Activated gamma-delta T cell (primary cell): Measurements from ENCODE around the gene SNX1.
"Not testable (repeated sequence)": the region's sequence is repeated elsewhere in the genome, so short reads cannot be mapped to it uniquely, and the experiment has no call there.

Experiments used
- DNase-seq: peaks from one replicate; lab custom pipeline; 2025; lab: John Stamatoyannopoulos, UW

Gene SNX1

DNA sequence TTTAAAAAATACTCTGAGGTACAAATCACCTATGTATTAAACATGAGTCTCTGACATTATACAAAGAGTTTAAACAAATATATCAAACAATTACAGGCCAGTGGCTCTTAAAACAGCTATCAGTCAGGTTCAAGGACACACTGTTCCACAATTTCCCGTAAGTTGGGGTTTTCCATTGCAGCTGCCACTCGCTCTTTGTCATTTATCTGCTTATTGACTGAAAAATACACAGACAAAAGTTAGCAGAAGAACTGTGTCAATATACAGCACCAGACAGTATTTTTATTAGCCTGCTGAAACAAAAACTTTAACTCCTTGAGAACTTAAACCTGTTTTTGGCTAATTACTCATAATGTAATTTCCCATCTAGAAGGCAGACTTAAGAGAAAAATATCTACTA lies 23.0 kb upstream of the SNX1 start:
- no peak for DNase-seq

DNA sequence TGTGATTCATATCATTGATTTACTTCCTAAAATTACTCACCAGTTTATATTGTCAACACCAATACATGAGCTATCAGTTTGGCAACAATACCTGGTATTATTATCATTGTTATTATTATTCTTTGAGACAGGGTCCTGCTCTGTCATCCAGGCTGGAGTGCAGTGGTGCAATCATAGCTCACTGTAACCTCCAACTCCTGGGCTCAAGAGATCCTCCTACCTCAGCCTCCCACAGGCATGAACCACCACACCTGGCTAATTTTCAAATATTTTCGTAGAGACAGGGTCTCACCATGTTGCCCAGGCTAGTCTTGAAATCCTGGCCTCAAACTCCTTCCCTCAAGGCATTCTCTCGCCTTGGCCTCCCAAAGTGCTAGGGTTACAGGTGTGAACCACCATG lies 22.3 kb upstream of the SNX1 start:
- not testable (repeated sequence) for DNase-seq

DNA sequence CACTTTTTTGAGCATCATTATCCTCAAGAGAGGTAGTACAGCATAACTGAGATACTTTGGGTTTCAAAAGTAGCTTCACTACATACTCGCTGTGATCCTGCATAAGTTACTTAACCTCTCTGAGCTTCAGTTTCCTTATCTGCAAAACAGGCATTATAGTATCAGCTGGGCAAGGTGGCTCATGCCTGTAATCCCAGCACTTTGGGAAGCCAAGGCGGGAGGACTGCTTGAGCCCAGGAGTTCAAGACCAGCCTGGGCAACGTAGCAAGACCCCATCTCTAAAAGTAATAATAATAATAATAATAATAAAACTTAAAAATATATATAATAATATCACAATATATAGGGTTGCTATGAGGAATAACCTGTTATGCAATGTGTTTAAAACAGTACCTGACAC lies 13.0 kb upstream of the SNX1 start:
- no peak for DNase-seq

DNA sequence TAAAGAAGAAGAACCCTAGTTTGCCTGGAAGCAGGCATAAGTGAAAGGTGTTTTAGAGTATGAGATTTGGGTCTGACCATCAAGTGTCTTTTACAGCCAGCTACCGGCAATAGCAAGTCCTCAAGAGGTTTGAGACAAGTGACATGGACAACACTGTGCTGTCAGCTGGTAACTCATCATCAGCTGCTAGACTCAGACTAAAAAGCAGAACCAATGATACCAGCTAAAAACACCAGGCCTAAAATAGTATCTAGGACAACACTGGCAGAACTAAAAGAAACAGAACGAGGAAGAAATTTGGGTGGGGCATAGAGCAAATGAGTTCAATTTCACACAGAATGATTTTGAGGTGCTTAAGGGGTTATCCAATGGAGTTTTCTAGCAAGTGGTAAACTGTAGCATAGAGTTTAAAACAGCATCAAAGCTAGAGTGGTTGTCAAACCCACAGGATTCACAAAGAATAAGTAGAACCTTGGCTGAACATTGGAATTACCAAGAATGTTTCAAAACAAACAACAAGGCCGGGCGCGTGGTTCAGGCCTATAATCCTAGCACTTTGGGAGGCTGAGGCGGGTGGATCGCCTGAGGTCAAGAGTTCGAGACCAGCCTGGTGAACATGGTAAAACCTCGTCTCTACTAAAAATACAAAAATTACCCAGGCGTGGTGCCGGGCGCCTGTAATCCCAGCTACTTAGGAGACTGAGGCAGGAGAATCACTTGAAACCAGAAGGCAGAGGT lies 6.1 kb upstream of the SNX1 start:
- no peak for DNase-seq

DNA sequence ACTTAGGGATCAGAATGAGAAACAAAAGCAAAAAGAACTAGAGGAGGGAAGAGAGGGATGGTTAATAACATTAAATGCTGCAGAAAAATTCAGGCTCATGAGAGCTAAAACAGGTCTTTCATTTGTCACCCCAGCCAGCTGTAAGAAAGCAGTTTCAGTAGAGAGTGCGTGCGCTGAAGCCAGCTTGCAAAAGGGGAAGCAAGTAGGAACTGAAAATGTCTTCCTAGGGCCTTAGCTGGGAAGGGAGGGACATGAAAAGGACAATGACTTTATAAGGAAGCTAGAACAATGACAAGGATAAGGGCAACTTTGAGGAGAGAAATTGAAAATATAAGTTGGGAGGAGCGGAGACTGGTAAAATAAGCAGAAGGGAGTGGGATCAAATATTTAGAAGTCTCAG lies 5.3 kb upstream of the SNX1 start:
- DNase-seq = no peak

DNA sequence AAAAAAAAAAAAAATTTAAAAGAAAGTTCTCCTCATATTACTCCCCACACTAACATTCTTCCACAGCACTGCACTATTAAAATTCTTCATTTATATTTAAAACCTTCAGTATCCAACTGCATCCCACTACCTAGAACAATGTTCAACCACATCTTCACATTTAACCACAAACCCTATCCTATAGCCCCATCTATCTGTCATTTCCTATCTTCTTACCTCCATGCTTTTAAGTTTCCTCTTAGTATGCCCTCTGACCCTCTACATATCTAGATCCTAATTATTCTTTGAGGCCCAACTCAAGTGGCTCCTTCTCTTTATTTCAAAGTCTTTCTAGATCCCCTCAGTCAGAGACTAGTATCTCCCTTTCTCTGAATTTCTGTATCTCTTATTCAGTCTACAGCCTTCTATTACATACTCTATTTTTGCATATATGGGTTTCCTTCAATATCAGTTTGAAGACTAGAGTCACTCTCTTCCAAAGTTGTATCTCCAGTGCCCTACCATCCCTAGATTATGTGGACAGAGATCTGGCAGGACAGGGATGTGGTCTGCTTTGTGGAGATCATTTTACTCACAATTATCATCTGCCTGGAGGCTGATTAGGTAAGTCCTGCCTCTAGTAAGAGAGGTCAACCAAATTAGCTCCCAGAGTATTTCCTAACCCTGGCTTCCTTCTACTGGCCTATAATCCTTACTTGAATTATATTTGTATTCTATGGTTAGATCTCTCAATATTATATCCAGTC lies 3.5 kb upstream of the SNX1 start:
- DNase-seq = no peak

DNA sequence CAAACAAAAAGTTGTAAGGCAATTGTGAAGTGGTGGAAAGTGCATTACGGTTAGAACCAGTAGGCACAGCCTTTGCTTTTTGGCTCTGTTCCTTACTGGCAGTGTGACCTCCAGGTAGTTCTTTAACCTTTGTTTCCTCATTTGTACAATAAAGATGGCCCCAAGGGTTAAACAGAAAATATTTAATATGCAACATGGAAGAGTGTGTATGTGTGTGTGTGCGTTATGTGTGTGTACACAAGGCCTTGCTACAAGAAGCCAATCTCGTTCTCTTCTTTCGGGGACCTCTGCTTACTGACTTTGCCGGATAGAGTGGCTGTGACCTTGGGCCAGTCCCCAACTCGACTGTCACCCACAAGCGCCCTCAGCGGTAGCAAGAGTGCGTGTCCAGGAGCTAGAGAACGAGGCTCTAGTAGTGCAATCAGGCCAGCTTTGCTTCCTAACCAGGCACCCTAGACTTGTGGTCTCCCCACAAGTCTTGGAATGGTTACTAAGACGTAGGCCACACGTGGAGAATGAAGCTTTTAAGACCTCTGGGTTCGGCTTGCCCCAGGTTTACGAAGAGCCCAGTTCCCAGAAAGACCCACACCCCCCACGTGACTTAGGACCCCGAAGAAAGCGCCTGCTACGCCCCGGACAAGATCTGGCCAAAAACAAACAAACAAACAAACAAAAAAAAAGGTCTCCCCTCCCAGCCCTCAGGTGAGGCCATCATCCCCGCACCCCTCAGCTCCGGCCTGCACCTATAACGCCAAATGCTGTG lies 2.7 kb upstream of the SNX1 start:
- DNase-seq = no peak

DNA sequence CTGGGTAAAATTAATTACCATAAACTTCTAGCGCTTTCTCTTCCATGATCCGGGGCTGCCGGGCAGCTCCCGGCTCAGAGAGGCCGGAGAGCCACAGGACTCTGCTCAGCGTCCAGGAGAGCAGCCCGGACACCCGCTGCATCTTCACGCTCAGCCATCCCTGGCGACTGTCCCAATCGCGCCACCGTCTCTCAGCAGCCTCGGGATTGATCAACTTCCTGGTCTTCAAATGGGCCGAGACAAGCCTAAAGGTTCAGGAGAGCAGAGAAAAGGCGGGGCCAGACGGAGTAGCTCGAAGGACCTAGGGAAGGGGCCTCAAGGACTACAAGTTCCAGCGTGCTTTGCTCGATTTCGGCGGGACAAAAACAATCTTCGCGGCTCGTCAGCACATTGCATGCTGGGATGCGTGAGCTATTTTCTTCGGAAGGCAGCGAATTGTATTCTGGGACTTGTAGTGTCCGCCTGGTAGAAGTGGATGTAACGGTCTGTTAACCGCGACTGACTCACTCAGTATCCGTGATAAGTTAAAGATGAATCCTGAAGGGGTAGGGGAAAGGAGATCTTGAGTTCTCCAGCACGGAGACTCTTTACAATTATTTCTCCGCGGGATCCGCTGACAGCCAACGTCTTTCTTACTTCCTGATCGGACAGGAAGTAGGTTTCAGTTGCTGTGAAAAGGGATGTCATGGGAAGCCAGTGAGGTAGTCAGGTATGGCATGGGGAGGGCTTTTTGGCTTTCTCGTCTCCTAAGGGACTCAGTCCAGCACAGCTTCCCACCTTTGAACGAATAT lies 2.0 kb upstream of the SNX1 start, which contains the start of gene CIAO2A:
Gene CIAO2A (minus strand): TSS at position 212 of the 791 bp plus-strand sequence. CDS start 70 bp downstream, at position 142.
- DNase-seq = no peak

DNA sequence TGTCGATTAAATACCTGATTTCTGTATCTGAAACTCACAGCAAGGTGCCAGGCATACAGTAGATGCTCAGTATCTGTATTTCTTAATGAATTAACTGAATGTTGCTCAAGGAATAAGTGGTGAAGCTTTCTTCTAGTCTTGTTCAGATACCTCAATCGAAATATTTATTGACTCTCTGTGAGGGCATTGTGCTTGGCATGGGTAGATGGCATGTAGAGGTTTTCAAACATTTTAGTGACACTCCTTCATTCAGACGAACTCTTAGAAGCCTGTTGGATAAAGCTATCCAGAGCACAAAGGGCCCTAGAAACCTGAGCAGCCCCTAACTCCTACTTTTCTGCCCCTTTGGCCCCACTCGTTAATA lies 369 bp upstream of the SNX1 start:
- DNase-seq = no peak

DNA sequence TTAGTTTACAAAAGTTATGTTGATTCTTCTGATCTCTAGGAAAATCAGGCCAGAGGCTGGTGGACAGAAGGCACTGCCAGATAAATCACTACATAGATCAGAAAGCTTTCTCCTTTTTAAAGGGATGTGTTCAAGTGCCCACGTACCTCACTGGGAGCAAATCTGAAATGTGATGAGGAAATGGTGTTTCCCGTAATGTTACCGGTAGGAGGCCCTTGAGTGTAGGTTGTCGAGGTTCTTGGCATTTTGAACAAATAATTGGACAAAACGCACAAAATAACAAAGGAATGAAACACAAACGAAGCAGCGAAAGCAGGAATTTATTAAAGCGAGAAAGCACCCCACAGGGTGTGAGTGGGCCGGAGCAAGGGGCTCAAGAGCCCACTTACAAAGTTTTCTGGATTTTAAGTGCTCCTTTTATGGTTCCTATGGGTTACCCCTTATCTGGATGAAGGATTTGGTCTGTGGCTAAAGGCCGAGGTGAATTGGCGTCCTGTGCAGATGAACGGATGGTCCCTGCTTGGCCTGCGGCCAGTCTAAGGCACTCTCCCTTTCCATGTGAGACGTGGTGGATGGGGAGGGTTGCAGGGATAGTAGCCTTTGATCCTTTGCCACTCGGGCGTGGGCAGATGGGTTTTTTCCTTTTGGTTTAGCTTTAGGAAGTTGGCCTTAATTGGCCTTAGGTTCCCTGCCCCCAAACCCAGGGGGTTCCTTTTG lies 1.0 kb downstream of the SNX1 start:
- no peak for DNase-seq

DNA sequence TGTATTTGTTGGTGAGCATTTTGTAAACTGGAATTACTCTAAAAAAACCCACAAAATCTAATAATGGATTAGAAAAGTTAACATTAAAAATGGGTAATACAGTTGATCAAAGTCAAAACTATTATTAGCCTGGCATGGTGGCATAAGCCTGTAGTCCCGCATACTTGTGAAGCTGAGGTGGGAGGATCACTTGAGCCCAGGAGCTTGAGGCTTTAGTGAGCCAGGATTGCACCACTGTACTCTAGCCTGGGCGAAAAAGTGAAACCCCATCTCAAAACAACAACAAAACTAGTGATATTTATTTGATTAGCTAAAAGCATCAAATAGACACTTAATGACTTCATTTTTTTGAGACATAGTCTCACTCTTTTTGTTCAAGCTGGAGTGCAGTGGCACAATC lies 3.6 kb downstream of the SNX1 start:
- no peak for DNase-seq

DNA sequence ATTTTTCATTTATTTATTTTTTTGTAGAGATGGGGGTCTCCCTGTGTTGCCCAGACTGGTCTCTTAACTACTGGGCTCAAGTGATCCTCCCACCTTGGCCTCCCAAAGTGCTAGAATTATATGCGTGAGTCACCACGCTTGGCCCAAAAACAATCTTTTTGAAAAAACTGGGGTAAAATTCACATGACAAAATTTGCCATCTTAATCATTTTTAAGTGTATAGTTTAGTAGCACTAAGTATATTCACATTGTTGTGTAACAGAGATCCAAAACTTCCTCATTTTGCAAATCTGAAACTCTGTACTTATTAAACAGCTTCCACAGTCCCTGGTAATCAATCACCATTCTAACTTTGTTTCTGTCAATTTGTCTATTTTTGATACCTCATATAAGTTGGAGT lies 5.2 kb downstream of the SNX1 start:
- DNase-seq = no peak

DNA sequence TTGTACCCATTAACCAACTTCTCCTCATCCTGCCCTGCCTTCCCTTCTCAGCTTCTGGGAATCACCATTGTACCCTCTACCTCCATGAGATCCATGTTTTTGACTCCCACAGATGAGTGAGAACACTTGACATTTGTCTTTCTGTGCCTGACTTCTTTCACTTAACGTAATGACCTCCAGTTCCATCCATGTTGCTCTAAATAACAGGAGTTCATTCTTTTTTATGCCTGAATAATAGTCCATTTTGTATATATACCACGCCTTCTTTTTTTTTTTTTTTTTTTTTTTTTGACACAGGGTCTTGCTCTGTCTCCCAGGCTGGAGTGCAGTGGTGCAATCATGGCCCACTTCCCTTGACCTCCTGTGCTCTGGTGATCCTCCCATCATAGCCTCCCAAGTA lies 6.7 kb downstream of the SNX1 start:
- DNase-seq = no peak

DNA sequence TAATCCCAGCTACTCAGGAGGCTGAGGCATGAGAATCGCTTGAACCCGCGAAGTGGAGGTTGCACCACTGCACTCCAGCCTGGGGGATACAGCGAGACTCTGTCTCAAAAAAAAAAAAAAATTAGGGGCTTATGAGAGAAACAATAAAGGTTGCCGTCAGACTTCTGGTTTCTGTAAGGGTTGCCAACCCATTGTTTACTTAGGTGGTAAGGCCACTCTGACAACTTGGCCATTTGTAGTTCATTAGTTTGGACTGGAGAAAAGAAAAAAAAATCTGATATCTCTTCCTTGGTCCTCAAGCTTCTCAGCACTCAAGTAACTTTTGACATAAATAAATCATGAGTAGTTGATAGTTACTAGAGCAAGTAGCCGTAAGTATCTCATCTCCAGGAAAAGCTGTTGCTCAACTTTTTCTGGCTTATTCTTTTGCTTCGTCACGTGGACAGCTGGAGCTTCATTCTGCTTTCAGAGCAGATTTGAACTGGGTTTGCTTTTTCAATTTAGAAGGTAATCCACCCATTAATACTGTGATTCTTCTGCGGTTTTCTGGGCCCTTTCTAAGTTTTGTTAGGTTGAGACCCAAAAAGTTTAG lies 9.4 kb downstream of the SNX1 start:
- DNase-seq = no peak

DNA sequence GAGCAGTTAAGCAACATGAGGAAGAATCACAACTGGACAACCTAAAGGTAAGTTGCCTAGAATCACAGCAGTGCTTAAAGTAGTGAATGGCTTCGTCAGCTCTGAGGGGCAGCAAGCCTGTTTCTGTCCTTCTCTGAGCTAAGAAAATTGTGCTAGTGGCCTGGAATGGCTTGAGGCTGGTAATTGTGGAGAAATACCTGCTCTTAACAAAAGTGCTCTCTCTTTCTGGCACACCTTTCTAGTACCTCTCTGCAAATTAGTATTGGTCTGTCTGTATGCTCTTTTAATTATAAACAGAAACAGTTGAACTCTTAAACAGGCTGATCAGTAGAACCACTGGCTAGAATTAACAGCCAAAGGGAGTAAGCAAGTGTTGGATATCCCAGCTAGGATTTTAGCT lies 11.6 kb downstream of the SNX1 start:
- no peak for DNase-seq

DNA sequence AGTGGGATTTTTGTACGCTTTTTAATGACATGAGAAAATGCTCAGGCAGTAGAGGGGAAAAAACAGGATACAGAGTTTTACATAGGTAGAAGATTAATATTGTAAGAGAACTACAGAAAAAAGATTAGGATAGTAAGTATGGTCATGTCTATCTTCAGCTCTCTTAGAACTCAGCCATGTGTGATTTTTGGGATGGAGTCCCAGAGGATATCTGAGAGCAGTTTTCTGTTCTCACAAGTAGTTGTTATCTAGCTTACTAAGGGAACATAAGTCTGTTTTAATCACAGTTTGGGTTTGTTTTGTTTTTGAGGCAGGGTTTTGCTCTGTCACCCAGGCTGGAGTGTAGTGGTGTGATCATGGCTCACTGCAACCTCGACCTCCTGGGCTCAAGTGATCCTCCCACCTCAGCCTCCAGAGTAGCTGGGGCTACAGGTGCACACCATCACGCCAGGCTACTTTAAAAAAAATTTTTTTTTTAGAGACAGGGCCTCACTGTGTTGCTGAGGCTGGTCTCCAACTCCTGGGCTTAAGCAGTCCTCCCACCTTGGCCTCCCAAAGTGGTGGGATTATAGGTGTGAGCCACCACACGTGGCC lies 14.4 kb downstream of the SNX1 start:
- DNase-seq = not testable (repeated sequence)

DNA sequence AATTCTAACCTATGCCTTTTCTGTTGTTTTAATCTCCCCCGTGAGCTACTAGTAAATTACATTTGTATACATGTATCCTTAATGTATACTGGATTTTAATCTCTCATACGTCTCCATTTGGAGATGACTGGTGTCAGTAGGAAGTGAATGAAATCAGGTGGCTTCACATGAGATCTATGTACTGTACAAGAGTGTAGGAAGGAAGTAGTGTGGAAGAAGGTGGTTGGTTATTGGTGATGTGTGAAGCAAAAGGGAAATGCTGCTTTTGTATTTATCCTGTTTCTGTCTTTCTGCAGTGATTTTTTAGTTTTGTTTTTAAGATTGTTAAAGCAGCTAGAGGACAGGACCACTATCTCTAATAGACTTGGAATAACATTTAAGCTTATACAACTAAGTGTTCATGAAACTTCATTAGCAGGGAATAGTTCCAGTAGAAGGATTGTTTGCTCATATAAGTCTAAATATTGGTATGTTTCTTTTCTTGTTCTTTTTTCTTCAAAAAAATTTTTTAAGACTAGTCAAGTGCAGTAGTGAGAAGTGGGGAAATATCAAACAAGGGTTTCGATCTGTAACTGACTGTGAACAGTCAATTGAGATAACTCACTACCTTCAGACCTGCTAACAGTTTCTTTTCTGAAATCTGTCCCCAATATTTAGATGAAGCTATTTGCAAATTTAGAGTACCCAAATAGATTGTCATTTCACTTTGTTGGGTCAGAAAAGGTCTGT lies 15.3 kb downstream of the SNX1 start:
- DNase-seq = no peak

DNA sequence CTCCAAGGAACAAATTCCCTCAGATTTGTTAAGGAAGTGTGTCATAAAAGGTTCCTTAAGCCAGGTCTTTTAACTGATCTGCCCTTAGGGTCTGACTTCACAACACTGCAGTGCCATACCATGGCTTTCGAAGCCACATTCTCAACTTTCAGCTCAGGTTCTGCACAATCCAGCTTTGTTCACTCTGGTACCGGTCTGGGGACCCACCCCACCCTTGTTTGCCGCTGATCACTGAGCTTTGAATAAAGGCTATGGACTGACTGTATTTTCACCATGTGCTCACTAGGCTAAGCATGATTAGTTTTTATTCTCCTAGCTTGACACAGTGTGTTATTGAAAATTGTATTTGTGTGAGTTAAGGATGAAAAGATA lies 15.9 kb downstream of the SNX1 start:
- DNase-seq = no peak

DNA sequence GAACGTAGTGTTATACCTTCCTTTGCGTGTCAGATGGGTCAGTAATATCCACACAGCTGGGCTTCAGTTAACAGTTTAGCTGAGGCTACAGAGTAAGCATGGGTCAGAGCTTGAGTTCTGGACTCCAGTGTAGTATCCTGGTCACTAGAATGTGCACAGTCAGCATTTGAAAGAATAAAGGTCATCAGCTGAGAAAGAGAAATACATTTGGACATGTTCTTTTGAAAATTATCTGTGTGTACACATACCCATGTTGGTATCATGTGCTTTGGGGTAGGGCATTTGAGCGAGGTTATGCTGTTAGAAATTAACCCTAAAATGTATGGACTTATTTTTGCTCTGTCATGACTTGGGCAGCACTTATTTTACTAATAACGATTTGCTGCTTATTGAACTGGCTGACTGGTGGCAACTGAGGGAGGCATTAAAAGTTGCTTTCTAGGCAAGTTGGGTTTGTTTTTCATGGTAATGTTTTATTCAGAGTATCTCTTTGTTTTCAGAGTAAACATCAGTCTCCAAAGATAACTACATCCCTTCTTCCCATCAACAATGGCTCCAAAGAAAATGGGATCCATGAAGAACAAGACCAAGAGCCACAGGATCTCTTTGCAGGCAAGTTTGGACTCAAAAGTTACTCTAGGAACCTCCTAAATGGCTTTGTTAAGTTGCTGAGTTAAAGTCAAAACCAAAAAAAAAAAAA lies 16.4 kb downstream of the SNX1 start:
- DNase-seq = no peak
